CD4-positive, alpha-beta T cell treated with Interleukin-17A for 1 hour (primary cell): ENCODE results near the gene EXOC6B.

ENCODE experiments used
- DNase-seq: peaks from one replicate; pipeline ENCODE4 v3.0.0-alpha.2; 2020

Gene EXOC6B

DNA sequence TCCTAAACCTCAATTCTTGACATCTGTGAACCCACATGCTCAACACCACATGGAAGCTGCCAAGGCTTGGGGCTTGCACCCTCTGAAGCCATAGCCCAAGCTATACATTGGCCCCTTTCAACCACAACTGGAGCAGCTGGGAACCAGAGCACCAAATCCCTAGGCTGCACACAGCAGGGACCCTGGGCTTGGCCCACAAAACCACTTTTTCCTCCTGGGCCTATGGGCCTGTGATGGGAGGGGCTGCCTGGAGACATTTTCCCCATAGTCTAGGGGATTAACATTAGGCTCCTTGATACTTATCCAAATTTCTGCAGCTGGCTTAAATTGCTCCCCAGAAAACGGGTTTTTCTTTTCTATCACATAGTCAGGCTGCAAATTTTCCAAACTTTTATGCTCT, 40.3 kb downstream of the EXOC6B start:
- no peak for DNase-seq

DNA sequence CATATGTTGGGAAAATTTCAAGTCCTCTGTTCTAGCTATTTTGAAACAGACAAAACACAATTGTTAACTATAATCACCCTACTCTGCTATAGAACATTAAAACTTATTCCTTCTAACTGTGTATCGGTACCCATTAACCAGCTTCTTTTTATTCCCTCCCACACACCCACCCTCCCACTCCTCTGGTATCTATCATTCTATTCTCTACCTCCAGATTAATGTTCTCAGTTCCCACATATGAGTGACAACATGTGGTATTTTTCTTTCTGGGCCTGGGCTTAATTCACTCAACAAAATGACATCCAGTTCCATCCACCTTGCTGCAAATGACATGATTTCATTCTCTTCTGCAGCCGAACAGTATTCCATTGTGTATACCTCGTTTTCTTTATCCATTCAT, 43.3 kb downstream of the EXOC6B start:
- no peak for DNase-seq

DNA sequence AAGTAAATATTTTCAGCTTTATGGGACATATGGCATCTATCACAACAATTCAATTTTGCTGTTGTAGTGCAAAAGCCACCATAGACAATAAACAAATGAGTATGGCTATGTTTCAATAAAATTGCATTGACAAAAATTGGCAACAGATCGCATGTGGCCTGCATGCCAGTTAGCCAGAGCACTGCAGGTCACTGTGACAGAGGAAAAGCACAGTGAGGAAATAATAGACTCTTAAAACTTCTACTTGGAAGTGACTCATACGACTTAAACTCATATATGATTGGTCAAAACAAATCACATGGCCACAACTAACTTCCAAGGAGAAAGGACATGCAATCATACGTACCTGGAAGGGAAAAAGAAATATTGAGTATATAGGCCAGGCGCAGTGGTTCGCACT, 44.4 kb downstream of the EXOC6B start:
- no peak for DNase-seq

DNA sequence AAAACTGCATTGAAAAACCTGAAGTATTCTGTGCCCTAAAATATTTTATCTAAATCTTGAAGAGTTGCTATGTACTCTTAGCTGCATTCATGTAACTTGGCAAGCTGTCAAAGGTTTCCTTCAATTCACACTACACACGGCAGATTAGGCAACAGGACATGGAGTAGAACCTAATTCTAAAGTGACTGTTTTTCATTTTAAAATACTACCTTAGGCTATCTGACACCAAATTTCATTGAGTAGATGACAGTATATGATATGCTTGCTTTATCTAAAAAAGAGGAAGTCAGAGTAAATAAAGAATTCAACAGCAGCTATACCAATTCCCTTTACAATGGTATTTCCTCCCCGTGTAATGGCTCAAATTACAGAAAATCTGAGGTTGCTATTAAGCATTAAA, 45.4 kb downstream of the EXOC6B start:
- no peak for DNase-seq

DNA sequence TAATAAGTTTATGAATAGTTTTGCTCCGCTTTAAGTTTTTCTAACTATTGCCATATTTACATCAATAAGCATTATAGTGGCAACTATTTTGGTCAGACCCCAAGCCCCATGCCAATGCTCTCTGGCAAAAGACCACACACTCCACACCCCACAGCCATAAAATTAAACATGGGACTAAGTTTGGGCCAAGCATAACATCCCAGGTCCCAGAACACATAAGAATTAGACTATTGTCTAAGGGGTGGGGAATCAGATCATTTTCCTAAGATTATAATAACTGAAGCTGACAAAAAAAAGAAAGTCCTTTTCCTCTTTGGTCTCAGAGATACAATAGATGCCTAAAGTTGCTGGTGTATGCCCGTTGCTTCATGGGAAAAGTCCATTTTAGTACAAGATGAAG, 46.3 kb downstream of the EXOC6B start:
- DNase-seq, result no peak

DNA sequence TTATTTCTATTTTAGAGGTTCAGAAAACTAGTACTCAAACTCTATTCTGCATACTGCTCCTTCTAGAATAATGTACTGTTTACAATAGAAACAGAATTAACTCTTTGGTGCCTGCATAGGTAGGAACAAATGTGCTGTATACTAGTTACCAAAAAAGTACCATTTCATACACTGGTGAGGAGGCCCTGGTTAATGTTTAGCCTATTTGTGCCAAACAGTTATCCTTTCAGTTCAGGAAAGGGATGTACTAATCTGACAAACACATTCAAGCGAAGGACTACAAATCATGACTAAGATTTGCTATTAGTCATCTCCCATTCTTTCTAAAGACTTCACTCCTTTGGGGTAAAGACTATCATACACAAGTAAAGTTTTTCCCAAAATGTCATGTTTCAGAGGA, 47.4 kb downstream of the EXOC6B start:
- DNase-seq, result no peak

DNA sequence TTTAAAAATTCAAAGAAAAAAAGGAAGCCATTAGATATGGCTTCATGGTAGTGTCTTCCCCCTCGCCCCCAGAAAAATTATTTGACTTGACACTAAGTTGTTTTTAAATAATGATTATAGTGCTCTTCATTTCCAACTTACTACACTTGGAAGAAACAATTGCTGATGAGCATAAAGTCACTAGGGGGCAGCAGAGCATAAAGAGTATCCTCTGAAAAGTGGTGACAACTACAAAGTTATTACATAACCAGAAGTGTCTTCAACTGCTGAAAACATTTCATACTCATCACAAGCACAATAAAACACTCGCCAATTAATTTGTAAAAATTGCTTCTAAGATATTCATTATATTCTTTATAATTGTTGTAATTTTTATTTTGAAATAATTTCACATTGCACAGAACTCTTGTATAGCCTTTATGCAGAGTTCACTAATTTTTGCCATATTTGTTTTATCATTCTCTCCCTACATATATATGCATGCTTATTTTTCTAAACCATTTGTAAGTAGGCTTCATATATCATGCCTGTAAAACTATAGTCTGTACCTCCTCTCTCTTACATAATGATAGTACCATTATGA, 54.9 kb downstream of the EXOC6B start:
- DNase-seq, result peak; percentile 80

DNA sequence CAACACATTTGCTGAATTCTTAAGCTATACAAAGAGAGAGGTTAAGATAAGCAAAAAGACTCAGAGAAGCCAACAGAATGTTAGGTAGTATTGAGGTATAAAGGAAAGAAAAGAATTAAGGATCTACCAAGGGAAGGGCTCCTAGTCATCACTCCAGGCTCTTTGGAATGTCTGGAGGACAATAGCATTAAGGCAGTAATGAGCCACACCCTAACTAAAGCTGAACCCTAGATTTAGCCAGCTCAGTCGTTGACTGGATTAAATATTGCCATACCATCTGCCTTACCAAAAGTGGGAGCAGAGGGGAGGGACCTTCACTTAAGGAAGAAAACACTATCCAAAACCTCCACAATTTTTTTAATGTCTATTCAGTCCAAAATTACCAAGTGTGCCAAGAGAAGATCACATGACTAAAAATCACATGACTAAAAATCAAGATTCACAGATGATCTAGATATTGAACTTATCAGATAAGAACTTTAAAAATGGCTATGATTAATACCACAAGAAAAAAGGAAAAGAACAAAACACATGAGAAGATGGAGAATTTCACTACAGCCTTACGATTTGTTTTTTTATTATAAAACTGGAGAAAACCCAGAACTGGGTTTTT, 59.7 kb downstream of the EXOC6B start:
- DNase-seq, result no peak

DNA sequence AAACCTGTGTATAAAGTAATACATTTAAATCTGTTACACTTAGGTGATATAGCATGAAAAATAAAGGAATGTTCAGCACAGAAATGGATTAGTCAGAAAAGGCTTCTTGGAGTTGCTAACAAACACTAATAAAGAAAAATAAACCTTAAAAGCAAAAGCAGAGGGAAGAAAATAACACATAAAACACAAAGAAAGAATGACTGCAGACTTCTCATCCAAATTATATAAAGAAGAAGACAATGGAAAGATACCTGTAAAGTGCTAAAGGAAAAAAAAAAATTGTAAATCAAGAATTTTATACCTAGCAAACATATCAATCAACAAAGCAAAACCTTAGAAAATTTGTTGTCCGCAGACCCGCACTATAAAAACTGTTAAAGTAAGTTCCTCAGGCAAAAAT, 63.6 kb downstream of the EXOC6B start:
- no peak for DNase-seq

DNA sequence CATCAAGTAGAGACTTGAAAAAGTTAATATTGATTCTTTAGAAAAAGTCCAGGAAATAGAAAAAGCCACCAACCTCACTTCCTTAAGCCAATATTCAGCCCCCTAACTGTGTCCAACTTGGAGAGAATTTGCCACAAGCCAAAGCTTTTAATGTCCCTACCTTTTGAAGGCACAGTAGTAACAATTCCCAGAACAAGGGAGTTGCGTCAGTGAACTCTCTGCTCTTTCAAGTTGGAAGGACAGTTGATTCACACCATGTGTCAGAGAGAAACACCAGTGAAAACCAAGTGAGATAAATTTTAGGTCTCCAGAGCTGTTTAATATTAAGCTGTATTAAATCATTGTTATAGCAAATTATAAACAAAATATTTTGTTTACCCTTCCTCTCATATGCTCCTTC, 66.1 kb downstream of the EXOC6B start:
- DNase-seq, result no peak

DNA sequence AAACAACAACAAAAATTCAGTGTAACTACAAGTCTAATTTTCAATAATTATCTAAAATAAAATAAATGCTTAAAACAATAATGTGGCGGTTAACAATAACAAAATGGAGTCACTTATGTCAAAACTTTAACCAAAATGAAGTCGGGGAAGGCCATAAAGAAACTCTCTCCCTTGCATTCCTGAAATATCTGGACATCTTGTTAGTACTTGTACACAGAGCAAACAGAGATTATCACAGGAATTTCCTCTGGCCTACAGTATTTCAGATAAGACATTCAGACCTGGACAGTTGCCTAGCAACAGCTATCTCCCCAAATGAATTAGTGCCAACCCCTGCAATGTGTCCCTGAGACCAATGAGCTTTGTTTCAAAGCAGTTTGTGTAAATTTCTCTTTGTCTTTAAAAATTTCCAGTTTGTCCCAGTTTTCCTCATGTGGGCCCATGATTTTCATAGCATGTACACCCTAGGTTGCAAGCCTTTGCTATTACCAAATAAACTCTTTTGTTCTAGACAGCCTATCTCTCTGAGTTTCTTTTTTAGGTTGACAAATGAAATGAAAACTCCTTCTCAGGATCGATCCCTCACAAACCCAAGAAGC, 68.6 kb downstream of the EXOC6B start:
- no peak for DNase-seq

DNA sequence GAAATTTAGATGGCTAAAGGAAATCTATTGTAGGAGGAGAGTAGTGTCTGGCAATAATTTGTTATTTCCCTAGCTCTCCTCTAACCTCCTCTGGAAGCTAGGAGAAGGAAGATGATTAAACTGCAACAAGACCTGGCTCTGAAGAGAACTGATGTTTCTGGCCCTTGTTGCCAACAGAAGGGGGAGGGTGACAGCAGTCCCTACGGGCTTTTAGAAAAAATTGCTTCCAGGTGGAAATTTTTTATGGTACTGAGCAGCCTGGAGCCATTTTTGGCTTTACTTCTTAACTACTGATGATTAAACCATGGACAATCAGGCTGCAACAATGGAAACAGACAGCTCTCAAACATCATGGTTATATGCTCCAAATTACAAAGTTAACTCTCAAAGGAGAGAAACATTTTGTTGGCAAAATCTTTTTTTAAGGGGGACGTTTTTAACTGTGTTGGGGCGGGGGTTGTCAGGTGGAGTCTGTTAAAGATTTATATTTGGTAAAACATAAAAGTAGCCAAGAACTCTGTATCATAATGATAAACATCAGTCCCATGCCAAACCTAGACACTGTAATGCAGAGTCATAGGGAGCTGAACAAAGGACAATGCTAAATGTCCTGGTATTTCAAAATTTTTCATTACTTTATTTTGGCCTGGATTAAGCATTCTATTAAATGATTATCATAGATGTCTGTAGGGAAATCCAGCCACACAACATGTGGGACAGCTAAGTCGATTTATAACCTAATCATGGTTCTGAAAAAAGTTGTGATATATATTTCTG, 70.0 kb downstream of the EXOC6B start:
- DNase-seq, result no peak

DNA sequence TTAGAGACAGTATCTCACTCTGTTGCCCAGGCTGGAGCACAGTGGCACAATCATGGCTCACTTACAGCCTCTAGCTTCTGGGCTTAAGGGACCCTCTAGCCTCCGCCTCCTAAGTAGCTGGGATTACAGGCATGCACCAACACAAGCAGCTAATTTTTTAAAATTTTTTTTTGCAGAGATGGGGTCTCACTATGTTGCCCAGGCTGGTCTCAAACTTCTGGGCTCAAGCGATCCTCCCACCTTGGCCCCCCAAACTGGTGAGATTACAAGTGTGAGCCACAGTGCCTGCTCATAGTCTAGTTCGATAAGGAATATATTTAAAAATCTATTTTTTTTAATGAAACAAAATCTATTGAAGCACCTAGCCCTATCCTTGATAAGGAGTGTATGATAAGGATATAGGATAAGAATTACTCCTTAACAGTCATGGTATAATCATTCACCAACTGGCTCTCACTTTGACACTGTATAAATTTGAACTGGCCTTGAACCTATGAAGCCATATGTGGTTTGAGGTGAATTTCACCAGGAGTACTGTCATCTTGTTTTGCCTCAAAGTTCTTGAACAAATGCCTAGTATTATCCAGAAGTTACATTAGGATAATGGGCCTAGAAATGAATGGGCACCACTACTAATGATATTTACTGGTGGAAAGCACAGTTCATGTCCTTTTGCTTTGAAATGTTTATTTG, 71.1 kb downstream of the EXOC6B start:
- DNase-seq, result no peak

DNA sequence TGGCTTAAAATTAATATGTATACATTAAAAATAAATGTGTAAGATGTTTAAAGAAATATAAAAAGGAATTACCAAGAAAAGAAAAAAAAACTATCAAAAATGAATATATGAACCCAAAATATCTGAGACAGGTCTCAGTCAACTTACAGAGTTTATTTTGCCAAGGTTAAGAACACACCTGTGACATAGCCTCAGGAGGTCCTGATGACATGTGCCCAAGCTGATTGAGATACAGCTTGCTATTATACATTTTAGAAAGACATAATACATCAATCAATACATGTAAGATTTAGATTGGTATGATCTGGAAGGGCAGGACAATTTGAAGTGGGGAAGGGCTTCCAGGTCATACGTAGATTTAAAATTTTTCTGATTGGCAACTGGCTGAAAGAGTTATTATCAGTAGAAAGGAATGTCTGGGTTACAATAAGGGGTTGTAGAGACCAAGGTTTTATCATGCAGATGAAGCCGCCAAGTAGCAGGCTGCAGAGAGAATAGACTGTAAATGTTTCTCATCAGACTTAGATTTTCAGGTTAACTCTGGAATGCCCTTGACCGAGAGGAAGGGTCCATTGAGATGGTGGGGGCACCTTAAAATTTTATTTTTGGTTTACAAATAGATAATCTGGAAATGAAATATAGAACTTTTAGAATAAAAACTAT, 74.7 kb downstream of the EXOC6B start:
- no peak for DNase-seq

DNA sequence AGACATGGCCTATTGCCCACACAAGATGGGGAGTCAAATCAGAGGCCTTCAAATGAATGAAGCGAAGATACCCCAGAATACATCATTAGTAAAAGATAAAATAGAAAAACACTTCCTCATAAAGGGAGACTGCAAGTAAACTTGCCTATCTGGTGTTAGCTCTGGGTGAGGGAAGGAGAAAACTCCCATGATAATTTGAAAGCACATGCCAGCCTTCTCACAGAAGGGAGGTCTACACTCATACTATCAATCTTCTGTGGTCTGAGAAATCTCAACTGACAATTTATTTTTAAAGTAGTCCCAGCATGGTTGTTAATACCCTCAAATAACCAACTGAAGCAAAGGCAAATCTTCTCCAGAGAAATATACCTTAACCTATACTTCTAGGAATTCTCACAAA, 75.4 kb downstream of the EXOC6B start:
- no peak for DNase-seq

DNA sequence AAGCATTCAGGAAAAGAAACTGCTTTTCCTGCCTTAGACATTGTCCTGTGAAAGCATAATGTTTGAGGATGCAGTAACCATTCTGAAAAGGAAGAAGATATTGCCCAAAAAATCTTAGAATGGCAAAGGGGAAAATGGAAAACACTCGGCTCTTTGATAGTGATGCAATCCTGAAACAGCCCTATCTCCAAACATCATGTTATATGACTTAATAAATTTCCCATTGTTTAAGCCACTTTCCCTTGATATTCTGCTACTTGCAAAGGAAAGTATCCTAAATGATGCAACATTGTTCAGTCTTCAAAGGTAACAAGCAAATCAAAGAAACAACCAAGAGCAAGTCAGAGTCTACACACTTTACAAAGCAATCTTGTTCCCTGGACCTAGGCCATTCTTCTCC, 78.5 kb downstream of the EXOC6B start:
- DNase-seq, result no peak

DNA sequence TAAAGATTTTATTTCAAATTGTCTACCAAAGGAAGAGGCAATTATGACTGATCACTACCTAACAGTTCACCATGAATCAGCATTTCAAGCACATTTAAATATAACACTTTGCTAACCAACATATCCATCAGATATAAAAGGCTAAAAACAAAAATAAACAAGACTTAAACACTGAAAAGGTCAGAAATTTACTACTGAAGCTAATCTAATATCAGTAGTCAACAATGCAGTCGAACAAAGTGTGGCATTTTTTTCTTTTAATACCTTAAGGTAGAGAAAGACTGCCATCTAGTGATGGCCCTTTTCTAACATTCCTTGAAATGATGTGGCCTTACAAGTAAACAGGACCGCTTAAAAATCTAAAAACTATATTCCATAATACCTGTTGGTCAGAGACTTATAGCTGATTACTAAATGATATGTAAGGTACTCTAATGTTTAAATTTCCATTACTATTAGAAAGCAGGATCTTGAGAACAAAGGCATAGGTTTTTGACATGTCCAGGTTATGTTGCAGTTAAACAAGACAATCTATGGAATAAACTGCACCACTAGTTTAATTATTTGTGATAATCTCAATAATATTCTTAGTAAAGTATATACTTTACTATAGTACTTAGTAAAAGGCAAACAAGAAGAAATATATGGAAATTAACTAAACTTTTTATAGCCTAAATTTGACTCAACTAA, 80.0 kb downstream of the EXOC6B start:
- peak; percentile 47 for DNase-seq

DNA sequence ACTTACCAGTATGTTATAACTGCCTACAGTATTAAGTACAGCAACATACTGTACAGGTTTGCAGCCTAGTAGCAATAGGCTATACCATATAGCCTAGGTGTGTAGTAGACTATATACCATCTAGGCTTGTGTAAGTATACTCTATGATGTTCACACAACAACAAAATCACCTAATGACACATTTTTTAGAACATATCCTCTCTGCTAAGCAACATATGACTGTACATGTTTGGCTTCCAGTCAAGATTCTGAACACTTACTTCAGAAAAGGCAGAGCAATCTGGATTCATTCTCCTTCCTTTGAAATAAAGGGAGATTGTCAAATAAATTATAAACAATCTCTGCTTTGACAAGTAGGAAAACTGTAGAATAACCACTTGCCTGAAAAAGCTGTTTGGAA, 81.8 kb downstream of the EXOC6B start:
- DNase-seq, result no peak

DNA sequence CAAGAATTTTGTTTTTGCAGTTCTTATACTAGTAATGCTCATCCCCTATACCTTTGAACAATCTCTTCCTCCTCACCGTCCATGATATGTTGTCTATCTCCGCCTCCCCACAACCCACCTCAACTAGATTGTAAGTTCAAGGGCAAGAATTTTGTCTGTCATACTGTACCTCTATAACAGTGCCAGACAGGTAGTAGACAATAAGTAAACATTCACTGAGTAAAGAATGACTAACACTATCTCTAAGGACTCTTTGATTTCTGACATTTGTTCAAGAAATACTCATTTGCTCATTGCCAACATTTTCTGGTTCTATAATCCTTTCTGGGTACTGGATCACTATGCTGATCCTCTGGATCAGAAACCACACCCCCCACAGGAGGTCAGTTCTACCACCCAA, 82.4 kb downstream of the EXOC6B start:
- no peak for DNase-seq

DNA sequence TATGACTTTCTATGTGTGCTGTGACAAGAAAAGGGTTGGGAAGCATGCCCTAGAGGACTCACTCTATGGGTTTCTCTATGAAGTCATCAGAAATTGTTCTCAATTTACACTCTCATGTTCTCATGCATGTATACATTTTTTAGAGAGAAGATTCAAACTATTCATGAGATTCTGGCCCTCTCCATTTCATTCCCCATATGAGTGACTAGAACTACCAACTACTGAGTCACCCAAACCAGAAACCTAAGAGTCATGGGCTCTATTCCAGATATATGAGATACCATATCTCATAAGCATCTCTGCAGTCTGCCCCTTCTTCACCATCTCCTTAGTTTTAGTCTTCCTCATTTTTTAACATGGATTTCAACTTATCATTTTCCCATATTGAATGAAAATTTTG, 87.7 kb downstream of the EXOC6B start:
- DNase-seq, result no peak

DNA sequence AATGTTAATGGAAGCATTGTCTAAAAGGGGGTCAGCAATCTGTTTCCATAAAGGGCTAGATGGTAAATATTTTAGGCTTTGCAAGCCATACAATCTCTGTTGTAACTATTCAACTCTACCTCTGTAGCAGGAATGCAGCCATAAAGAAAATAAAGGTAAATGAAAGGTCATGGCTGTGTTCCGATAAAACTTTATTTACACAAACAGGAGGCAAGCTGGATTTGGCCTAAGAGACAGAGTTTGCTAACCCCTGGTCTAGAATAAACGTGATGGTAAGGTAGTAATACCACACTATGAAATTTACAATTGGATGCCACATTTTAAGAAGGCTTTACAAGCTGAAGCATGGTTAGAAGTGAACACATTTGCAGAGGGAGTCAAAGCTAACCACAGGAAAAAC, 91.4 kb downstream of the EXOC6B start:
- DNase-seq, result no peak

DNA sequence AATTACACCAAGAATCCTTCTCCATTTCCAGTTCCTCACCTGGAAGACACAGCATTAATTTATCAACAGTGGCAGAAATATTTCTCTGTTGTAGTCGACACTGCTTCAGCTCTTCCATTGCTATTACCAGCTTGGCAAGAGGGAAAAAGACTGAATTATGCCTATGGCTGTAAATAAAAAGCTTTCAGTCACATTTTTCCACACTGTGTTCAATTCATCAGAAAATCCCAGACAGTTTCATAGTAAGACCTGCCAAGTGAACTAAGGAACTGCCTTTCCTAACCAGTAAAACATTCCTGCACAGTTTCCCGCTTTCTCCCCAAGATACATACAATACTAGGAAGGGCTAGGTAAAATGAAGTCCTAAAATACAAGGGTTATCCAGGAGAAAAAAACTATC, 94.7 kb downstream of the EXOC6B start:
- no peak for DNase-seq
